SU-DHL-6 (cell line): ENCODE data around the gene RNF40.

Experiments used
- H2AFZ ChIP-seq: fragments of 200-600 bp; sonication (generic); 2 replicates; pipeline ENCODE4 v1.6.1; 2014; ENCODE audit warnings: low read depth, mild to moderate bottlenecking, moderate library complexity, mixed read lengths, antibody characterized with exemption, low read length; ENCODE audit not compliant: severe bottlenecking
- H3F3A ChIP-seq: fragments of 200-600 bp; shearing (Covaris generic); 2 replicates; pipeline ENCODE4 v1.6.0; 2016; ENCODE audit warnings: antibody characterized with exemption, mild to moderate bottlenecking; ENCODE audit not compliant: insufficient read depth
- H3K27ac ChIP-seq: fragments of 200-600 bp; sonication (generic); 2 replicates; pipeline ENCODE4 v1.5.1; 2016; ENCODE audit warnings: low read depth, mild to moderate bottlenecking, low read length, moderate library complexity, mixed read lengths
- H3K27me3 ChIP-seq: fragments of 200-600 bp; sonication (generic), shearing (Covaris generic); 2 replicates; pipeline ENCODE4 v1.6.0; 2014; ENCODE audit warnings: mild to moderate bottlenecking, low read length
- H3K36me3 ChIP-seq: fragments of 200-600 bp; sonication (generic); 2 replicates; pipeline ENCODE4 v1.6.1; 2014; ENCODE audit warnings: mild to moderate bottlenecking, low read length, mixed read lengths
- H3K4me2 ChIP-seq: fragments of 300-600, 200-600 bp; shearing (Covaris generic), sonication (generic); 2 replicates; pipeline ENCODE4 v1.6.0; 2014; ENCODE audit warnings: low read length, low read depth, mild to moderate bottlenecking; ENCODE audit not compliant: poor library complexity, severe bottlenecking
- H3K4me3 ChIP-seq: fragments of 200-600 bp; sonication (generic); 2 replicates; pipeline ENCODE4 v1.5.1; 2014; ENCODE audit warnings: antibody characterized with exemption, low read length, mild to moderate bottlenecking, mixed read lengths; ENCODE audit not compliant: insufficient read depth, poor library complexity, severe bottlenecking
- H3K79me2 ChIP-seq: fragments of 200-600 bp; sonication (generic); 2 replicates; pipeline ENCODE4 v1.6.1; 2014; ENCODE audit warnings: mild to moderate bottlenecking, low read length, moderate library complexity; ENCODE audit not compliant: insufficient read depth
- H3K9ac ChIP-seq: fragments of 200-600 bp; sonication (generic); 2 replicates; pipeline ENCODE4 v1.7.0; 2014; ENCODE audit warnings: mild to moderate bottlenecking, low read length
- H3K9me2 ChIP-seq: fragments of 200-600 bp; sonication (generic); replicated peaks from 2 replicates; pipeline ENCODE4 v1.6.1; 2014; ENCODE audit warnings: low read length; ENCODE audit not compliant: insufficient read depth
- H3K9me3 ChIP-seq: fragments of 200-600 bp; sonication (generic); 2 replicates; pipeline ENCODE4 v1.6.1; 2014; ENCODE audit warnings: low read length, mixed read lengths; ENCODE audit not compliant: insufficient read depth
- H4K20me1 ChIP-seq: fragments of 200-600 bp; sonication (generic); 2 replicates; pipeline ENCODE4 v1.6.1; 2014; ENCODE audit warnings: low read depth, mild to moderate bottlenecking, antibody characterized with exemption, low read length, moderate library complexity, mixed read lengths
- CTCF ChIP-seq: fragments of 200-600 bp; sonication (generic); IDR thresholded peaks from one replicate; pipeline ENCODE4 v1.5.1; 2017; ENCODE audit warnings: antibody characterized with exemption, mild to moderate bottlenecking, low read length, moderate library complexity; ENCODE audit not compliant: insufficient read depth, poor library complexity, severe bottlenecking
- EZH2phosphoT487 ChIP-seq: fragments of 200-600 bp; sonication (generic), shearing (Covaris generic); conservative IDR thresholded peaks from 2 replicates; pipeline ENCODE4 v1.6.1; 2018; ENCODE audit warnings: mild to moderate bottlenecking, antibody characterized with exemption, low read length, moderate library complexity, mixed read lengths

RNF40 gene

GRCh38 chr16:30740364-30741251 lies 21.5 kb upstream of the RNF40 start:
- H3K27ac ChIP-seq, result no peak overlapping the region
- no peak overlapping the region for H3K9ac ChIP-seq
- no peak for TF ChIP-seq CTCF
- no peak for TF ChIP-seq EZH2phosphoT487
- no peaks in the 10 kb centered on the region for H3K9me2 ChIP-seq
- H3K27me3 ChIP-seq, result no peaks in the 10 kb centered on the region
- H3K36me3 ChIP-seq, result peaks cover 8% of the 10 kb centered on the region; the same call in 1 of the 2 replicates
- no peak overlapping the region for H3K4me3 ChIP-seq
- no peaks in the 10 kb centered on the region for H4K20me1 ChIP-seq
- H3K4me2 ChIP-seq, result no peak overlapping the region
- no peak overlapping the region for H2AFZ ChIP-seq
- H3K79me2 ChIP-seq, result no peaks in the 10 kb centered on the region
- H3K9me3 ChIP-seq, result no peaks in the 10 kb centered on the region
- H3F3A ChIP-seq, result peaks cover 17% of the 10 kb centered on the region

- Histone ChIP-seq H3K4me3 (no peak overlapping the region), H3K79me2 (no peaks in the 10 kb centered on the region), H3K4me2 (no peak overlapping the region), H3K27me3 (no peaks in the 10 kb centered on the region), H4K20me1 (no peaks in the 10 kb centered on the region), H3K27ac (no peak overlapping the region), H3K36me3 (0 out of 2 replicates have a peak, but pooled peaks cover 8% of the 10 kb centered on the region), H3K9me3 (no peaks in the 10 kb centered on the region), H2AFZ (no peak overlapping the region), H3F3A (peaks cover 19% of the 10 kb centered on the region), H3K9ac (no peak overlapping the region), H3K9me2 (no peaks in the 10 kb centered on the region)
- TF ChIP-seq EZH2phosphoT487, result no peak
- TF ChIP-seq CTCF, result no peak
Measured at GRCh38 chr16:30741461-30741914, 20.6 kb upstream of the RNF40 start.

GRCh38 chr16:30743716-30744115 lies 18.4 kb upstream of the RNF40 start:
- TF ChIP-seq CTCF (no peak), EZH2phosphoT487 (no peak)
- no peak overlapping the region for H2AFZ ChIP-seq
- peaks cover 2% of the 10 kb centered on the region; the same call in 1 of the 2 replicates for H3K79me2 ChIP-seq
- no peak overlapping the region for H3K27ac ChIP-seq
- no peak overlapping the region for H3K9ac ChIP-seq
- no peaks in the 10 kb centered on the region for H3K9me3 ChIP-seq
- no peak overlapping the region for H3K4me2 ChIP-seq
- H4K20me1 ChIP-seq, result no peaks in the 10 kb centered on the region
- no peaks in the 10 kb centered on the region for H3K27me3 ChIP-seq
- peaks cover 31% of the 10 kb centered on the region for H3F3A ChIP-seq
- H3K36me3 ChIP-seq, result 0 out of 2 replicates have a peak, but pooled peaks cover 4% of the 10 kb centered on the region
- H3K4me3 ChIP-seq, result no peak overlapping the region
- no peaks in the 10 kb centered on the region for H3K9me2 ChIP-seq
